Hepatocyte (in vitro differentiated cells): ENCODE data around the gene NDUFB4.

Experiments
- EZH2 ChIP-seq: fragments of 200-600 bp; sonication (generic); IDR thresholded peaks from 2 replicates; pipeline ENCODE4 v1.6.1; 2016; ENCODE audit warnings: antibody characterized with exemption, mild to moderate bottlenecking, borderline replicate concordance
- TF ChIP-seq, protein P1 (sequence below): fragments of 200-600 bp; sonication (generic); IDR thresholded peaks from 2 replicates; pipeline ENCODE4 v1.5.1; 2016; ENCODE audit warnings: antibody characterized with exemption, mild to moderate bottlenecking; ENCODE audit not compliant: poor library complexity

DNA sequence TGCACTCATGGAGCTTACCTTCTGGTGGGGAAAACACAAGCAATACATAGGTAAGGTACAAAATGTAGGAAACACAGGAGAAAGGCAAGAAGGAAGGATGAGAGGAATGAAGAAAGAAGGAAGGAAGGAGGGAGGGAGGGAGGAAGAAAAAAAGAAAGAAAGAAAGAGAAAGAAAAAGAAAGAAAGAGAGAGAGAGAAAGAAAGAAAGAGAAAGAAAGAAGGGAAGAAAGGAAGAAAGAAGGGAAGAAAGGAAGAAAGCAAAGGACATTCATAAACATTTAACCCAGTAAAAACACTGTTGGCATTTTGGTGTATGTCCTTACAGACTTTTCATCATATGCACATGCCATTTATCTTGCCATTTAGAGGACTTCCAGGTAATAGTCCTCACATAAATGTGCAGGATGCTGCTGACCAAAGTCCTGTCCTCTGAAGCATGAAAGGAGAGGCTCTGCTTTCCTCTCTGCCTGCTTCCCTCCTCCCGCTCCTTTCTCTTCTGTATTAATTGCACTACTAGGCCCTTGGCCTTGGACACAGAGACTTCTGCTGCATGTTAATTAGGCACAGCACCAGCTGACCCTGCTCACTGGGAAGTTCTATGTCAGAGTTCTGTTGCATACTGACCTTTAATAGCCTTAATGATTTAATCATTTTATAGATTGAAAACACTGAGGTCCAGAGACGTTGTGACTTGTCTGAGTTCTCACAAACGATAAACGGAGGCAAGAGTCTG, 29.7 kb upstream of the NDUFB4 start:
- TF ChIP-seq, protein P1, sequence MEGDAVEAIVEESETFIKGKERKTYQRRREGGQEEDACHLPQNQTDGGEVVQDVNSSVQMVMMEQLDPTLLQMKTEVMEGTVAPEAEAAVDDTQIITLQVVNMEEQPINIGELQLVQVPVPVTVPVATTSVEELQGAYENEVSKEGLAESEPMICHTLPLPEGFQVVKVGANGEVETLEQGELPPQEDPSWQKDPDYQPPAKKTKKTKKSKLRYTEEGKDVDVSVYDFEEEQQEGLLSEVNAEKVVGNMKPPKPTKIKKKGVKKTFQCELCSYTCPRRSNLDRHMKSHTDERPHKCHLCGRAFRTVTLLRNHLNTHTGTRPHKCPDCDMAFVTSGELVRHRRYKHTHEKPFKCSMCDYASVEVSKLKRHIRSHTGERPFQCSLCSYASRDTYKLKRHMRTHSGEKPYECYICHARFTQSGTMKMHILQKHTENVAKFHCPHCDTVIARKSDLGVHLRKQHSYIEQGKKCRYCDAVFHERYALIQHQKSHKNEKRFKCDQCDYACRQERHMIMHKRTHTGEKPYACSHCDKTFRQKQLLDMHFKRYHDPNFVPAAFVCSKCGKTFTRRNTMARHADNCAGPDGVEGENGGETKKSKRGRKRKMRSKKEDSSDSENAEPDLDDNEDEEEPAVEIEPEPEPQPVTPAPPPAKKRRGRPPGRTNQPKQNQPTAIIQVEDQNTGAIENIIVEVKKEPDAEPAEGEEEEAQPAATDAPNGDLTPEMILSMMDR: no peak
- TF ChIP-seq EZH2: no peak
